Psoas muscle (tissue), 8 donors: ENCODE measurements around the gene UMAD1. TPM values are rescaled to one million over a fixed set of nuclear protein-coding genes. Genes with fewer than 3 reads are reported as not detected.

Experiments
- ATAC-seq, 4 donors: fragments of 200-7000 bp; cut with Tn5 transposase; one replicate each; pipeline ENCODE4 v1.9.1; 2020; ENCODE audit warnings: moderate library complexity in 3 of 4, mild to moderate bottlenecking in 2 of 4
- DNase-seq, 2 donors: peaks; one replicate each; pipeline ENCODE4 v3.0.0-alpha.2; 2020
- H3K27ac ChIP-seq: fragments of 200-600 bp; one replicate; pipeline ENCODE4 v1.8.0; 2022
- H3K27me3 ChIP-seq, 3 donors: fragments of 200-600 bp in 1 of 3; one replicate each; pipeline versions ENCODE4 v1.6.1 to v1.8.0; 2013 to 2022; ENCODE audit warnings: low read length in 2 of 3, mild to moderate bottlenecking in 2 of 3, moderate library complexity in 1 of 3; ENCODE audit not compliant: insufficient read depth in 3 of 3
- H3K36me3 ChIP-seq, 2 donors: fragments of 200-600 bp in 1 of 2; one replicate each; pipeline versions ENCODE4 v1.6.1 to v1.8.0; 2013 to 2022; ENCODE audit warnings: low read depth in 1 of 2, mild to moderate bottlenecking in 1 of 2, moderate library complexity in 1 of 2; ENCODE audit not compliant: insufficient read depth in 1 of 2
- H3K4me1 ChIP-seq: fragments of 200-600 bp; one replicate; pipeline ENCODE4 v1.8.0; 2022
- H3K4me3 ChIP-seq: fragments of 200-600 bp; one replicate; pipeline ENCODE4 v1.8.0; 2022; ENCODE audit warnings: mild to moderate bottlenecking
- H3K9me3 ChIP-seq: fragments of 200-600 bp; one replicate; pipeline ENCODE4 v1.8.0; 2022
- whole genome bisulfite sequencing, 3 donors: extraction: QIAGEN DNeasy Blood & Tissue Kit; methylation state at CpG; one replicate each; pipeline versions ENCODE4 v1.1.6 to v1.1.7; 2013; 5-methylcytosine and 5-hydroxymethylcytosine counted together
- intact Hi-C, 2 donors: fragments of 100-400 bp; cut with DNase I; formaldehyde crosslinking; loops; one replicate each; pipeline versions ENCODE4 v1.11.0 to v1.14.2; 2022
- polyA plus RNA-seq, 3 donors: library from polyadenylated mRNA; stranded (reverse); fragments of 200-250 nt; gene quantifications; one replicate each; pipeline ENCODE4 v1.2.3, GENCODE V29; 2013
- total RNA-seq, 4 donors: library from RNA; stranded (reverse); fragmentation: NEBNext Ultra II Directional in 2 of 4; extraction: Animal tissue kit (Norgen Biotek cat#: 25700) in 2 of 4; gene quantifications; one replicate each; pipeline versions ENCODE4 v1.2.1 to v1.2.4, GENCODE V29; 2021 to 2023
- TF ChIP-seq, protein P1 (sequence below): fragments of 200-600 bp; IDR thresholded peaks from one replicate; pipeline ENCODE4 v1.8.0; 2022; ENCODE audit warnings: antibody characterized with exemption
- donor health status: healthy with polysubstance abuse.
- donor health status: DM: no; HTN: no; CAD: no; lungs with moderate emphysema.
- donor health status: Bipolar disorder and iron deficiency.
- donor health status: healthy.
- donor health status: DM: yes; HTN: yes; CAD: no.
- donor health status: DM: no; HTN: no; CAD: no.
- donor health status: DM: no; HTN: no; CAD: no.
- donor health status: DM: yes; HTN: yes; CAD: no.

The UMAD1 gene
- total and polyA plus RNA-seq, 7 donors = 6.2 to 19.1 (median 12.3) TPM

DNA sequence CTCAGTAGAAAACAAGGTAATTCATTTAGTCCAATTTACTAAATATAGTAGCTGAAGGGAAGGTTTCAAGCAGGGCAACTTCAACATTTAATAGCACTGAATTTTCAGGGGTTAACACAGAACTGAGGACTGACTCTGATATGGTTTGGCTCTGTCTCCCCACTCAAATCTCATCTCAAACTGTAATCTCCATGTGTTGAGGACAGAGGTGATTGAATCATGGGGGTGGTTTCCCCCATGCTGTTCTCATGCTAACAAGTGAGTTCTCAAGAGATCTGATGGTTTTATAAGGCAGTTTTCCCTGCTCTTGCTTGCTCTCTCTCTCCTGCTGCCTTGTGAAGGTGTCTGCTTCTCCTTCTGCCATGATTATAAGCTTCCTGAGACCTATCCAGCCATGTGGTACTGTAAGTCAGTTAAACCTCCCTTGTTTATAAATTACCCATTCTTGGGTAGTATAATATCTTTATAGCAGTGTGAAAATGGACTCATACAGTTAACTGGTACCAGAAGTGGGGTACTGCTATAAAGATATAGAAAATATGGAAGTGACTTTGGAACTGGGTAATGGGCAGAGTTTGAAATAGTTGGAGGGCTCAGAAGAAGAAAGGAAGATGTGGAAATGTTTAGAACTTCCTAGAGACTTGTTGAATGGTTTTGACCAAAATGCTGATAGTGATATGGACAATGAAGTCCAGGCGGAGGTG, 9.8 kb upstream of the UMAD1 start:
- H3K9me3 ChIP-seq = no peaks in the 10 kb centered on the region
- H3K36me3 ChIP-seq = peaks cover 0 to 10% of the 10 kb centered on the region in 2 donors
- TF ChIP-seq, protein P1, sequence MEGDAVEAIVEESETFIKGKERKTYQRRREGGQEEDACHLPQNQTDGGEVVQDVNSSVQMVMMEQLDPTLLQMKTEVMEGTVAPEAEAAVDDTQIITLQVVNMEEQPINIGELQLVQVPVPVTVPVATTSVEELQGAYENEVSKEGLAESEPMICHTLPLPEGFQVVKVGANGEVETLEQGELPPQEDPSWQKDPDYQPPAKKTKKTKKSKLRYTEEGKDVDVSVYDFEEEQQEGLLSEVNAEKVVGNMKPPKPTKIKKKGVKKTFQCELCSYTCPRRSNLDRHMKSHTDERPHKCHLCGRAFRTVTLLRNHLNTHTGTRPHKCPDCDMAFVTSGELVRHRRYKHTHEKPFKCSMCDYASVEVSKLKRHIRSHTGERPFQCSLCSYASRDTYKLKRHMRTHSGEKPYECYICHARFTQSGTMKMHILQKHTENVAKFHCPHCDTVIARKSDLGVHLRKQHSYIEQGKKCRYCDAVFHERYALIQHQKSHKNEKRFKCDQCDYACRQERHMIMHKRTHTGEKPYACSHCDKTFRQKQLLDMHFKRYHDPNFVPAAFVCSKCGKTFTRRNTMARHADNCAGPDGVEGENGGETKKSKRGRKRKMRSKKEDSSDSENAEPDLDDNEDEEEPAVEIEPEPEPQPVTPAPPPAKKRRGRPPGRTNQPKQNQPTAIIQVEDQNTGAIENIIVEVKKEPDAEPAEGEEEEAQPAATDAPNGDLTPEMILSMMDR = no peak
- no peak overlapping the region for H3K27ac ChIP-seq
- no peaks in the 10 kb centered on the region for H3K4me1 ChIP-seq
- no peak for DNase-seq
- H3K27me3 ChIP-seq = no peaks in the 10 kb centered on the region
- intact Hi-C loops = no loop called here
- no peak for ATAC-seq
- 94 to 100% (median 96%) methylated on average over 1 of the region's 1 CpG for WGBS, 3 donors
- H3K4me3 ChIP-seq = no peak overlapping the region

DNA sequence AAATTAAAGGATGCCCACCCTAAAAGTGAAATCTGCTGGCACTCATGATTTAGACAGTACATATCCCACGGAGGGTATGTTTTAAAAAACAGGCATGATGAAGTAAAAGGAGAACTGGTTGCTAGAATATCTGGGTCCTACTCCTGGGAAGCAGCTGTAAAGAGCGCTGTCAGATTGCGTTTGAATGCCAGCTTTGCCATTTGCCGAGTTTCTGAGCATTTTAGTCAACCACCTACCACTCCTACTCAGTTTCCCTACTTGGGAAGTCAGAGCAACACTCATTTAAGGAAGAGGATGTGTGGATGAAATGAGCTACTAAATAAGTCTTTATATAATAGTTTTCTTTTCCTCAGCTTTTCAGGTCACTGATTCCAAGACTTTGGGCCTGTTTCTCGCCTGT, 1.1 kb upstream of the UMAD1 start:
- TF ChIP-seq, protein P1 = no peak
- H3K27ac ChIP-seq = no peak overlapping the region
- WGBS, 3 donors = 12 to 18% (median 16%) methylated on average over 5 of the region's 5 CpGs
- H3K36me3 ChIP-seq = peaks cover 0 to 29% of the 10 kb centered on the region in 2 donors
- peak overlapping the region; percentile 89 for H3K4me3 ChIP-seq
- DNase-seq (no peak), ATAC-seq (no peak)
- intact Hi-C loops = no loop called here
- H3K4me1 ChIP-seq = peaks cover 16% of the 10 kb centered on the region
- no peaks in the 10 kb centered on the region for H3K9me3 ChIP-seq
- no peaks in the 10 kb centered on the region for H3K27me3 ChIP-seq

DNA sequence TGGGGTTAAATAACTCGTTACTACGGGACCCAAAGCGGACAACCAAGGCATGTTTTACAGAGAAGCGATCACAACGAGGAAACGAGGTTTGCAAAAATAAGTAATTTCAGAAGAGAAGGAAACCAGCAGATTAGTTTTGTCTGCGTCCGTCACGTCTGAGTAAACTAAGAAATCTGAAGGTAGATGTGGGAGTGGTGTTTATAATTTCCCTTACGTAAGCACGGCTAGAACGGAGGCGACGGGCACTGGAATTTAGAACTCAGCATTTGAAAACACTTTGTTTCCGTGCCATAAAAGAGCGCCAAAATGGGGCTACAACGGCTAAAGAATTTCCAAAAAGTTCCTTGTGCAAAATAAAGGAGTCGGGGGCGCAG, 718 bp upstream of the UMAD1 start:
- H3K9me3 ChIP-seq = no peaks in the 10 kb centered on the region
- DNase-seq = no peak
- peaks cover 16% of the 10 kb centered on the region for H3K4me1 ChIP-seq
- 0 to 1% (median 0%) methylated on average over 19 of the region's 19 CpGs for WGBS, 3 donors
- H3K27me3 ChIP-seq = no peaks in the 10 kb centered on the region
- H3K36me3 ChIP-seq = peaks cover 0 to 28% of the 10 kb centered on the region in 2 donors
- TF ChIP-seq, protein P1 = no peak
- intact Hi-C loops = no loop called here
- peak overlapping the region; percentile 71 for H3K27ac ChIP-seq
- H3K4me3 ChIP-seq = peak overlapping the region; percentile 89
- no peak for ATAC-seq

DNA sequence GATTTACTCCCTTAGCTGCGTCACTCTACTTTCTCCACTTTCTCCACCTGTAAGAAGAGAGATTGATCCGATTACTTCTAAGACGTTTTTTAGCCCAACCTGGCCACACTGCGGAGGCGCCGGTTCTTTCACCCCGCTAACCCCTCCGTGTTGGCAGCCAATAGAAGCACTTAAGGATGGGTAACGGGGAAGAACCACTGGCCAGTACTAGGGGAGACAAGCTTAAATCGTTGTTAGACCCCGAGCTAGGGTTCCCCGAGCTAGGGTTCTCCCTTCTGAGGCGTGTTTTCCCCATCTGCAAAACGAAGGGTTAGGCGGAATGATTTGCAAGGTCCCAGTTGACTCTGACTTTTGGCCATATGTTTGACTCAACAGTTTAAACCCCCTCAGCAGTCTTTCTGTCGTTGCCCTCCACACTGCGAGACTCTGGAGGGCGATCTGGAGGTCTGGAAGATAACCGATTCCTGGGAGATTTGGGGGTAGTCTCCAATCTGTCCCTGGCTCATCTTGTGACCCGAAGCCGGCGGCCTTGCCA, 644 bp downstream of the UMAD1 start:
- TF ChIP-seq, protein P1 = no peak
- intact Hi-C loops = loop anchor here in 1 of 2 donors (1.0 kb wide), 1 partner anchor 119 kb away; no protein-coding TSS in a partner anchor
- no peaks in the 10 kb centered on the region for H3K9me3 ChIP-seq

More for the DNA sequence above, 644 bp downstream of the UMAD1 start:
- ATAC-seq (peak in 1 of 4 donors; percentile 21), DNase-seq (no peak)
- Histone ChIP-seq H3K27me3 (no peaks in the 10 kb centered on the region), H3K4me3 (peak overlapping the region; percentile 89), H3K27ac (peak overlapping the region; percentile 87), H3K4me1 (peaks cover 16% of the 10 kb centered on the region), H3K36me3 (peaks cover 0 to 16% of the 10 kb centered on the region in 2 donors)
- 2 to 4% (median 3%) methylated on average over 22 of the region's 22 CpGs for WGBS, 3 donors
